ENCODE results near the gene SCN4A. TPM values are rescaled to one million over a fixed set of nuclear protein-coding genes. Genes with fewer than 3 reads are reported as not detected.

The SCN4A gene
- total RNA-seq, 1 donor from 2014 or later: 0.56 TPM

Other genes starting within 250 kb of the SCN4A start
- gene STRADA, start 231.1 kb downstream of the SCN4A start, total RNA-seq: 14.7 TPM
- gene CCDC47, start 199.3 kb downstream of the SCN4A start, total RNA-seq: 84.8 TPM
- 42.4 TPM for gene DDX42, start 198.7 kb downstream of the SCN4A start, total RNA-seq
- 136 TPM for gene PSMC5, start 145.5 kb downstream of the SCN4A start, total RNA-seq
- gene FTSJ3, start 145.3 kb downstream of the SCN4A start, total RNA-seq: 29.8 TPM
- 22.0 TPM for gene SMARCD2, start 130.2 kb downstream of the SCN4A start, total RNA-seq
- gene CSH2, start 99.2 kb downstream of the SCN4A start, total RNA-seq: not detected
- not detected for gene GH2, start 91.0 kb downstream of the SCN4A start, total RNA-seq
- gene CSH1, start 76.3 kb downstream of the SCN4A start, total RNA-seq: not detected
- gene CSHL1, start 61.7 kb downstream of the SCN4A start, total RNA-seq: not detected
- not detected for gene GH1, start 54.1 kb downstream of the SCN4A start, total RNA-seq
- 8.9 TPM for gene CD79B, start 40.6 kb downstream of the SCN4A start, total RNA-seq
- gene PRR29, start 25.4 kb upstream of the SCN4A start, total RNA-seq: 0.30 TPM
- gene ICAM2, start 47.7 kb upstream of the SCN4A start, total RNA-seq: 31.9 TPM
- 6.7 TPM for gene ERN1, start 157.2 kb upstream of the SCN4A start, total RNA-seq

Data from Right ventricle myocardium superior (tissue), 1 donor.